Measurements from ENCODE around the gene RGSL1. TPM values are rescaled to one million over a fixed set of nuclear protein-coding genes. Genes with fewer than 3 reads are reported as not detected.
"Not testable (repeated sequence)": the region's sequence is repeated elsewhere in the genome, so short reads cannot be mapped to it uniquely, and the experiment has no call there.

The RGSL1 gene
- total RNA-seq, 1 donor = not detected

DNA sequence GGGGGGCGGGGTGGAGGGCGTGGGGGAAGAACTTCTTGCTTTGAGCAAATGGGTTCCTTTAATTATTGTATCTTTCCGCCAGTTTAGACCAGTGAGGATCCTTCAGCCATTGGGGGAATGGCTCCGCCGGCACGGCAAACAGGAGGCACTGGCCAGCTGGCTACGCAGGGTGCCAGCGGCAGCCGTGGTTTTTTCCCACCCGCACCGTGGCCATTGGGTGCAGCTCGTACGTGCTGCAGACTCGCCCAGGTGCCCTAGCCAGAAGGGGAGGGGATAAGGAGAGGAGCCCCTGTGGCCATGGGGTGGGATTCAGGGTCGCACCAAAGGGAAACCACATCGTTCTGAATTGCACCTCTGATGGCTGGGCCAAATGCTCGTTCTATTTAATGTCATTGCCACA is 65.6 kb downstream of the RGSL1 start:
- no peak overlapping the region for H3K4me3 ChIP-seq (ENCODE audit: low read depth, low read length)
- TF ChIP-seq, protein P1, sequence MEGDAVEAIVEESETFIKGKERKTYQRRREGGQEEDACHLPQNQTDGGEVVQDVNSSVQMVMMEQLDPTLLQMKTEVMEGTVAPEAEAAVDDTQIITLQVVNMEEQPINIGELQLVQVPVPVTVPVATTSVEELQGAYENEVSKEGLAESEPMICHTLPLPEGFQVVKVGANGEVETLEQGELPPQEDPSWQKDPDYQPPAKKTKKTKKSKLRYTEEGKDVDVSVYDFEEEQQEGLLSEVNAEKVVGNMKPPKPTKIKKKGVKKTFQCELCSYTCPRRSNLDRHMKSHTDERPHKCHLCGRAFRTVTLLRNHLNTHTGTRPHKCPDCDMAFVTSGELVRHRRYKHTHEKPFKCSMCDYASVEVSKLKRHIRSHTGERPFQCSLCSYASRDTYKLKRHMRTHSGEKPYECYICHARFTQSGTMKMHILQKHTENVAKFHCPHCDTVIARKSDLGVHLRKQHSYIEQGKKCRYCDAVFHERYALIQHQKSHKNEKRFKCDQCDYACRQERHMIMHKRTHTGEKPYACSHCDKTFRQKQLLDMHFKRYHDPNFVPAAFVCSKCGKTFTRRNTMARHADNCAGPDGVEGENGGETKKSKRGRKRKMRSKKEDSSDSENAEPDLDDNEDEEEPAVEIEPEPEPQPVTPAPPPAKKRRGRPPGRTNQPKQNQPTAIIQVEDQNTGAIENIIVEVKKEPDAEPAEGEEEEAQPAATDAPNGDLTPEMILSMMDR (IDR thresholded peaks at IDR 0.05; ENCODE audit: insufficient read depth, low read length) = no peak
- DNase-seq (ENCODE audit: low read depth) = no peak

DNA sequence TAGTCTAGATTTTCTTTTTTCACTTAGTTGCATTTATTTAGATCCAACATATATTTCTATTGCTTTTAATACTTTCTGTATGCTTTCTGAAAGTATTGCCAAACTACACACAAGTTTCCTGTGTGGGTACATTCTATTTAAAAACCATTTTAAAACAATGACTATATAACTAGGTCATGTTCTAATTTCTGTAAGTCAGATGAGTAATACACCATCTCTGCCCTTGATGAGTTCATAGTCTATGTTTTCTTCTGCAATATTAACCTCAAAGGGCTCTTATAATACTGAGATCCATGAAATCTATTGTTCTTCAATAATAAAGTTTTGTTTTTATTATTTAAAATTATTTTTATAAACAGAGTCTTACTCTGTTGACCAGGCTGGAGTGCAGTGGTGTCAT is 70.8 kb downstream of the RGSL1 start:
- no peak overlapping the region for H3K4me3 ChIP-seq (ENCODE audit: low read depth, low read length)
- peak; percentile 20 for DNase-seq (ENCODE audit: low read depth)
- TF ChIP-seq, protein P1 (IDR thresholded peaks at IDR 0.05; ENCODE audit: insufficient read depth, low read length) = no peak

DNA sequence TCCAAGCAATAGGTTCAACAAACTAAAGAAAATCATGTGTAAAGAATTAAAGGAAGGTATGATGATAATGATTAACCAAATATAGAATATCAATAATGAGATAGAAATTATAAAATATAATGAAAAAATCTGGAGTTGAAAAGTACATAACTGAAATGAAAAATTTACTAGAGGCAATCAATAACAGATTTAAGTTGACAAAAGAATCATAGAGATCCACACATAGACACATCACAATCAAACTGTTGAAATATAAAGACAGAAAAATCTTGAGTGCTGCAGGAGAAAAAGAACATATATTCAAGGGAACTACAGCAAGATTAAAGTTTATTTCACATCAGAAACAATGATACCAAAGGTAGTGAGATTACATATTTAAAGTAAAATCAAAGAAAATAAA is 75.4 kb downstream of the RGSL1 start:
- TF ChIP-seq, protein P1 (IDR thresholded peaks at IDR 0.05; ENCODE audit: insufficient read depth, low read length) = no peak
- H3K4me3 ChIP-seq (ENCODE audit: low read depth, low read length) = no peak overlapping the region
- DNase-seq (ENCODE audit: low read depth) = no peak

DNA sequence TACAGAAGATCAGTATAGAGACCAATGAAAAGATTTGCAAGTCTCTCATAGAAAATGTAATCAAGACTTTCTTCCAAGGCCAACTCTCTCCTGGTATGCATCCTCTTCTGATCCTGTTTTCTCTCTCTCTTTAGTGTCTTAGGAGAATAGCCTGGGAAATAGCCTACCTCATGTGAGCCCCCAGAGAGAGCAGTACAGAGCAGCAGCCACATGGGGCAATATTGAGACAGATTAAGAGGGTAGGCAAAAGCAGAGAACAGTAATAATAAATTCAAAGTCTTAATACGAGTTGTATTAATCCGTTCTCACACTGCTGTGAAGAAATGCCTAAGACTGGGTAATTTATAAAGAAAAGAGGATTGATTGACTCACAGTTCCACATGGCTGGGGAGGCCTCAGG is 77.7 kb downstream of the RGSL1 start:
- H3K4me3 ChIP-seq (ENCODE audit: low read depth, low read length) = no peak overlapping the region
- TF ChIP-seq, protein P1 (IDR thresholded peaks at IDR 0.05; ENCODE audit: insufficient read depth, low read length) = no peak
- DNase-seq (ENCODE audit: low read depth) = no peak

DNA sequence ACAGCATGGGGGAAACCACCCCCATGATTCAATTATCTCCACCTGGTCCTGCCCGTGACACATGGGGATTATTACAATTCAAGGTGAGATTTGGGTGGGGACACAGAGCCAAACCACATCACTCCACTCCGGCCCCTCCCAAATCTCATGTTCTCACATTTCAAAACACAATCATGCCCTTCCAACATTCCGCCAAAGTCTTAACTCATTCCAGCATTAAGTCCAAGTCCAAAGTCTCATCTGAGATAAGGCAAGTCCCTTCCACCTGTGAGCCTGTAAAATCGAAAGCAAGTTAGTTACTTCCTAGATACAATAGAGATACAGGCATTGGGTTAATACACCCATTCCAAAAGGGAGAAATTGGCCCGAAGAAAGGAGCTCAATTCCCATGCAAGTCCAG is 78.3 kb downstream of the RGSL1 start:
- H3K4me3 ChIP-seq (ENCODE audit: low read depth, low read length); DNase-seq (ENCODE audit: low read depth): not testable (repeated sequence)

DNA sequence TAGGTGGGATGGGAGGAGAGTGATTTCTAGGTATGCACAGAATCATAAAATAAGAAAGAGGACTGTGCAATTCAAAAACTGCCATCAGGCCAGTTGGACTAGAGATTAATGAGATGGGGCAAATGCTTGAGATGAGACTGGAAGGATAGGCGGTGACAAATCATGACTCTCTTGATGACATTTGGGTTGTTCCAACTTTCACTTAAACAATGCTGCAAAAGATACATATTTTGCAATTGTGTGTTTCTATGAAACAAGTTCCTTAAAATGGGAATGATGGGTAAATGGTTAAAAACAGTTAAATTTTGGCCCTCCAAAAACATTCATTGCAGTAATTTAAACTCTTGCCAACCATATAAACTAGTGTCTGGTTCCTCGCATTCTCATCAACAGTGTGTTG is 84.0 kb downstream of the RGSL1 start:
- TF ChIP-seq, protein P1 (IDR thresholded peaks at IDR 0.05; ENCODE audit: insufficient read depth, low read length) = no peak
- DNase-seq (ENCODE audit: low read depth) = no peak
- no peak overlapping the region for H3K4me3 ChIP-seq (ENCODE audit: low read depth, low read length)

DNA sequence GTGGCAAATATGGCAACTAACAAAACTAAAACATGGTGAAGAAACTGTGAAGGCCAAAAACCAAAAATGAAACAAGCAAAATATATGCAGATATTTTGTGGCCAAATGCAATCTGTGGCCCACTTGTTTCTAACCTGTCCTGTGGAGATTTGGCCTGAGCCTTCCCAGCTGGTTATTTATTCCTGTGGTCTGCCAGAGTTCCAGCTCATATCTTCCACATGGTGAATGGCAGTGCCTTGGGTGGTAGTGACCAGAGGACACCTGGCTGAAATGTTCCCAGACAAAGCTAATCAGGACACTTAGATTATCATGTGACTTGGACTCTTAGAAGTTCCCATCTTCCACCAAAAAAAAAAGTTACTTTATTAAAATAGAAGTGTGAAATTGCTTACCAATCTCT is 99.4 kb downstream of the RGSL1 start:
- H3K4me3 ChIP-seq (ENCODE audit: low read depth, low read length) = no peak overlapping the region
- TF ChIP-seq, protein P1 (IDR thresholded peaks at IDR 0.05; ENCODE audit: insufficient read depth, low read length) = no peak
- no peak for DNase-seq (ENCODE audit: low read depth)
